GM19467 (cell line): Measurements from ENCODE around the gene CTSW.

ENCODE experiments used
- ATAC-seq: cut with Tn5 transposase; IDR thresholded peaks from one replicate; pipeline ENCODE4 v1.9.1; 2021; ENCODE audit warnings: mild to moderate bottlenecking, moderate library complexity; ENCODE audit not compliant: unreplicated experiment

The CTSW gene

GRCh38 chr11:65866509-65867283 is 12.9 kb upstream of the CTSW start:
- ATAC-seq: no peak

GRCh38 chr11:65867284-65868071 is 12.2 kb upstream of the CTSW start:
- ATAC-seq: no peak

GRCh38 chr11:65868076-65868667 is 11.5 kb upstream of the CTSW start:
- no peak for ATAC-seq

- ATAC-seq: no peak
These were observed 10.7 kb upstream of the CTSW start for GRCh38 chr11:65868907-65869306.

GRCh38 chr11:65869643-65870306 is 9.9 kb upstream of the CTSW start:
- no peak for ATAC-seq

GRCh38 chr11:65870307-65870658 is 9.4 kb upstream of the CTSW start:
- ATAC-seq: no peak

- ATAC-seq: no peak
These were observed 8.6 kb upstream of the CTSW start for GRCh38 chr11:65870706-65871681.

- no peak for ATAC-seq
These were observed 7.7 kb upstream of the CTSW start for GRCh38 chr11:65871811-65872548.

GRCh38 chr11:65872586-65873317 is 6.9 kb upstream of the CTSW start, which contains the start of gene EFEMP2:
Gene EFEMP2 (minus strand): TSS chr11:65872800. CDS start chr11:65872354, 446 bp downstream.
- ATAC-seq: no peak

- peak; percentile 60 for ATAC-seq
These were observed 6.1 kb upstream of the CTSW start for GRCh38 chr11:65873318-65874156.

- ATAC-seq: no peak
These were observed 390 bp downstream of the CTSW start for GRCh38 chr11:65880027-65880426.

GRCh38 chr11:65880844-65881421 is 1.3 kb downstream of the CTSW start:
- no peak for ATAC-seq

- no peak for ATAC-seq
These were observed 2.8 kb downstream of the CTSW start for GRCh38 chr11:65882120-65883057.

- ATAC-seq: no peak
These were observed 3.6 kb downstream of the CTSW start for GRCh38 chr11:65883058-65883761.

- no peak for ATAC-seq
These were observed 4.4 kb downstream of the CTSW start for GRCh38 chr11:65883786-65884715.
